ENCODE measurements around the gene FICD. TPM values are rescaled to one million over a fixed set of nuclear protein-coding genes. Genes with fewer than 3 reads are reported as not detected.

The FICD gene
- total and polyA plus RNA-seq, 2 donors (not counting 1 experiment from before 2014, with no cell fraction given), result 1.9 to 8.6 TPM

GRCh38 chr12:108531929-108532848, 17.1 kb downstream of the FICD start:
- H3K4me1 ChIP-seq (ENCODE audit: control insufficient read depth, extremely low read depth, insufficient read depth, low read length), result no peaks in the 10 kb centered on the region
- no peaks in the 10 kb centered on the region for H3K79me2 ChIP-seq (ENCODE audit: control insufficient read depth, insufficient read depth, low read length)
- H3K27ac ChIP-seq (ENCODE audit: insufficient read depth, low read length), result no peak overlapping the region
- H3K27me3 ChIP-seq (ENCODE audit: control insufficient read depth, insufficient read depth, low read length), result no peaks in the 10 kb centered on the region
- no peak overlapping the region for H3K4me3 ChIP-seq (replicated peaks in 1 of 4; ENCODE audit: control extremely low read depth in 1 of 4, insufficient read depth in 1 of 4, low read depth in 3 of 4, low read length in 4 of 4)
- H4K20me1 ChIP-seq (ENCODE audit: control insufficient read depth, extremely low read depth, insufficient read depth, low read length), result no peaks in the 10 kb centered on the region
- H3K9me3 ChIP-seq (ENCODE audit: control insufficient read depth, insufficient read depth, low read depth, low read length), result no peaks in the 10 kb centered on the region
- no peak for DNase-seq (ENCODE audit: low read depth in 2 of 2)
- H3K36me3 ChIP-seq (ENCODE audit: control insufficient read depth, insufficient read depth, low read length), result peaks cover 13% of the 10 kb centered on the region
- H3K4me2 ChIP-seq (ENCODE audit: extremely low read depth, insufficient read depth, low read length), result no peak overlapping the region
- H3K9ac ChIP-seq (ENCODE audit: insufficient read depth, low read length), result no peak overlapping the region
- H2AFZ ChIP-seq (ENCODE audit: low read length), result no peak overlapping the region
- TF ChIP-seq CTCF (conservative IDR thresholded peaks at IDR 0.05 in 1 of 2, IDR thresholded peaks at IDR 0.05 in 1 of 2; ENCODE audit: low read depth in 1 of 2, low read length in 2 of 2), result no peak

- H3K79me2 ChIP-seq (ENCODE audit: control insufficient read depth, insufficient read depth, low read length), result peaks cover 7% of the 10 kb centered on the region
- H2AFZ ChIP-seq (ENCODE audit: low read length), result no peak overlapping the region
- no peak overlapping the region for H3K27ac ChIP-seq (ENCODE audit: insufficient read depth, low read length)
- H3K27me3 ChIP-seq (ENCODE audit: control insufficient read depth, insufficient read depth, low read length), result no peaks in the 10 kb centered on the region
- H4K20me1 ChIP-seq (ENCODE audit: control insufficient read depth, extremely low read depth, insufficient read depth, low read length), result peaks cover 1% of the 10 kb centered on the region
- no peak overlapping the region for H3K4me3 ChIP-seq (replicated peaks in 1 of 4; ENCODE audit: control extremely low read depth in 1 of 4, insufficient read depth in 1 of 4, low read depth in 3 of 4, low read length in 4 of 4)
- no peak overlapping the region for H3K4me2 ChIP-seq (ENCODE audit: extremely low read depth, insufficient read depth, low read length)
- no peak overlapping the region for H3K9ac ChIP-seq (ENCODE audit: insufficient read depth, low read length)
- peaks cover 7% of the 10 kb centered on the region for H3K36me3 ChIP-seq (ENCODE audit: control insufficient read depth, insufficient read depth, low read length)
- DNase-seq (ENCODE audit: low read depth in 2 of 2), result no peak
- H3K9me3 ChIP-seq (ENCODE audit: control insufficient read depth, insufficient read depth, low read depth, low read length), result no peaks in the 10 kb centered on the region
- TF ChIP-seq CTCF (conservative IDR thresholded peaks at IDR 0.05 in 1 of 2, IDR thresholded peaks at IDR 0.05 in 1 of 2; ENCODE audit: low read depth in 1 of 2, low read length in 2 of 2), result no peak
- TF ChIP-seq EZH2 (IDR thresholded peaks at IDR 0.05; ENCODE audit: low read length, missing control alignments), result no peak
- no peaks in the 10 kb centered on the region for H3K4me1 ChIP-seq (ENCODE audit: control insufficient read depth, extremely low read depth, insufficient read depth, low read length)
Observed at GRCh38 chr12:108538146-108538545, 23.1 kb downstream of the FICD start.

- Histone ChIP-seq H3K36me3 (ENCODE audit: control insufficient read depth, insufficient read depth, low read length) (peaks cover 10% of the 10 kb centered on the region), H3K79me2 (ENCODE audit: control insufficient read depth, insufficient read depth, low read length) (peaks cover 9% of the 10 kb centered on the region), H3K9me3 (ENCODE audit: control insufficient read depth, insufficient read depth, low read depth, low read length) (no peaks in the 10 kb centered on the region), H2AFZ (ENCODE audit: low read length) (no peak overlapping the region), H3K27ac (ENCODE audit: insufficient read depth, low read length) (no peak overlapping the region), H3K27me3 (ENCODE audit: control insufficient read depth, insufficient read depth, low read length) (no peaks in the 10 kb centered on the region), H3K4me2 (ENCODE audit: extremely low read depth, insufficient read depth, low read length) (no peak overlapping the region), H3K4me3 (replicated peaks in 1 of 4; ENCODE audit: control extremely low read depth in 1 of 4, insufficient read depth in 1 of 4, low read depth in 3 of 4, low read length in 4 of 4) (no peak overlapping the region), H3K9ac (ENCODE audit: insufficient read depth, low read length) (no peak overlapping the region), H3K4me1 (ENCODE audit: control insufficient read depth, extremely low read depth, insufficient read depth, low read length) (no peaks in the 10 kb centered on the region), H4K20me1 (ENCODE audit: control insufficient read depth, extremely low read depth, insufficient read depth, low read length) (peaks cover 1% of the 10 kb centered on the region)
- TF ChIP-seq EZH2 (IDR thresholded peaks at IDR 0.05; ENCODE audit: low read length, missing control alignments), result no peak
- TF ChIP-seq CTCF (conservative IDR thresholded peaks at IDR 0.05 in 1 of 2, IDR thresholded peaks at IDR 0.05 in 1 of 2; ENCODE audit: low read depth in 1 of 2, low read length in 2 of 2), result no peak
- no peak for DNase-seq (ENCODE audit: low read depth in 2 of 2)
Observed at GRCh38 chr12:108538616-108539195, 23.6 kb downstream of the FICD start.

Data from fibroblast of lung (primary cell).